ENCODE measurements around the gene BICD1. TPM values are rescaled to one million over a fixed set of nuclear protein-coding genes. Genes with fewer than 3 reads are reported as not detected.
A peak's percentile ranks its signal among the peaks of the same experiment; 100 is the strongest.

BICD1 gene
- total and polyA plus RNA-seq, 7 donors, result 0.60 to 16.0 (median 9.4) TPM

DNA sequence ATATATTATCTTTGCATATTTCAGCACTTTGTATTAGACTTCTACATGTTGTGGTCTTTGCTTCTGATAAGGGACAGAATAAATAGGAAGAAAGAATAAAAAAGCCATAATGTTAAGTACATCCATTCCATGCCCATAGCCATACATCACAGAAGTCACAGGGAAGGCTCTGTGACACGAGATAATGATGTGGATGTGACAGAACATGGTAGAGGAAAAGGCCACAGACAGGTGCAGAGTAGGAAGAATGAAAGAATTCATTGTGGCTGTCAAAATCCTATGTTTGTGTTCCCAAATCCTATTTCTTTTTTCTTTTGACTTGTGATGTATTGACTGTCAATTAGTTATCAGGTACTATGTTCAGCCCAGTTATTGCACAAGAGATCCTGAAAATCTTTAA, 38.4 kb downstream of the BICD1 start:
- no peak for DNase-seq
- WGBS, 2 donors, result 44 to 84% methylated on average over 1 of the region's 1 CpG
- Histone ChIP-seq H3K9me3 (no peaks in the 10 kb centered on the region), H3K4me1 (peaks cover 0 to 6% (median 2%) of the 10 kb centered on the region in 4 donors), H3K27me3 (no peaks in the 10 kb centered on the region), H3K36me3 (no peaks in the 10 kb centered on the region), H3K4me3 (no peak overlapping the region), H3K27ac (no peak overlapping the region)
- intact Hi-C loops (cut with DNase I), result no loop called here
- TF ChIP-seq POLR2AphosphoS5 (IDR thresholded peaks at IDR 0.05) (no peak), POLR2A (IDR thresholded peaks at IDR 0.05) (no peak), EP300 (IDR thresholded peaks at IDR 0.05) (no peak)
- TF ChIP-seq, protein P1, sequence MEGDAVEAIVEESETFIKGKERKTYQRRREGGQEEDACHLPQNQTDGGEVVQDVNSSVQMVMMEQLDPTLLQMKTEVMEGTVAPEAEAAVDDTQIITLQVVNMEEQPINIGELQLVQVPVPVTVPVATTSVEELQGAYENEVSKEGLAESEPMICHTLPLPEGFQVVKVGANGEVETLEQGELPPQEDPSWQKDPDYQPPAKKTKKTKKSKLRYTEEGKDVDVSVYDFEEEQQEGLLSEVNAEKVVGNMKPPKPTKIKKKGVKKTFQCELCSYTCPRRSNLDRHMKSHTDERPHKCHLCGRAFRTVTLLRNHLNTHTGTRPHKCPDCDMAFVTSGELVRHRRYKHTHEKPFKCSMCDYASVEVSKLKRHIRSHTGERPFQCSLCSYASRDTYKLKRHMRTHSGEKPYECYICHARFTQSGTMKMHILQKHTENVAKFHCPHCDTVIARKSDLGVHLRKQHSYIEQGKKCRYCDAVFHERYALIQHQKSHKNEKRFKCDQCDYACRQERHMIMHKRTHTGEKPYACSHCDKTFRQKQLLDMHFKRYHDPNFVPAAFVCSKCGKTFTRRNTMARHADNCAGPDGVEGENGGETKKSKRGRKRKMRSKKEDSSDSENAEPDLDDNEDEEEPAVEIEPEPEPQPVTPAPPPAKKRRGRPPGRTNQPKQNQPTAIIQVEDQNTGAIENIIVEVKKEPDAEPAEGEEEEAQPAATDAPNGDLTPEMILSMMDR (IDR thresholded peaks at IDR 0.05), result no peak

DNA sequence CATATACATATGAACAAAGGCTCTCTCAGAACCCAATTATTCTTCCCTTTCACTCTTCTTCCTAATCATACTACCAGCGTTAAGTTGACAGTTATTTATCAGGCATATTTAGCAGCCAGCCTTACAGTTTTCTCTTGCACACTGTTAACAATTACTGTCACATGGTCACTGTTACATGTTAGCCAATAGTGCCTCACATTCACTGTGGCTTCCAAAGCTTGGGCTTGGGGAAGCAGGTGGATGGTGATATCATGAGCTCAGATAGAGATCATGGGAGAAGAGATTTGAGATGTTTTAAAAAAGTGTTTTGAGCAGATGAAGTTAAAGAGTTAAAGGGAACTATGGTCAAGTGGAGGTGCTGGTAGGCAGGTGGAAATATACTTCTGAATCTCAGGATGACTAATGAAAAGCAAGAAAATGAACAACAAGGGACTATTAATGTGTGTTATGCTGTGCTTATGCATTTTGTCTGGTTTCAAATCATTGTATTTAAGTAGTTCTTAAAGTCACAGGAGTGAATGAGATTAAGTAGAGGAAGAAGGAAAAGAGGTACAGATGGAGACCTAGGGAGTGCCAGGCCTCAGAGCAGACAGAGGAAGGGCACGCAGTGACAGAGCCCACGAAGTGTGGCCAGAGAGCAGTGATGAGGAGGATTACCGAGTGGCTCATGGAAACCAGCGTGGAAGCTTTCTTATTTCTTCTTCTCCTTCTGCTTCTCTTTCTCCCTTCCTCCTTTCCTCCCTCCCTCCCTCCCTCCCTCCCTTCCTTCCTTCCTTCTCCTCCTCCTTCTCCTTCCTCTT, 39.6 kb downstream of the BICD1 start:
- no peaks in the 10 kb centered on the region for H3K9me3 ChIP-seq
- peaks cover 0 to 6% (median 2%) of the 10 kb centered on the region in 4 donors for H3K4me1 ChIP-seq
- intact Hi-C loops (cut with DNase I), result no loop called here
- H3K27me3 ChIP-seq, result no peaks in the 10 kb centered on the region
- no peak overlapping the region for H3K27ac ChIP-seq
- no peak for DNase-seq
- no peaks in the 10 kb centered on the region for H3K36me3 ChIP-seq
- 72 to 73% methylated on average over 5 of the region's 5 CpGs for WGBS, 2 donors
- H3K4me3 ChIP-seq, result no peak overlapping the region
- TF ChIP-seq EP300 (IDR thresholded peaks at IDR 0.05) (no peak), POLR2AphosphoS5 (IDR thresholded peaks at IDR 0.05) (no peak), POLR2A (IDR thresholded peaks at IDR 0.05) (no peak)
- TF ChIP-seq, protein P1 (IDR thresholded peaks at IDR 0.05), result no peak

DNA sequence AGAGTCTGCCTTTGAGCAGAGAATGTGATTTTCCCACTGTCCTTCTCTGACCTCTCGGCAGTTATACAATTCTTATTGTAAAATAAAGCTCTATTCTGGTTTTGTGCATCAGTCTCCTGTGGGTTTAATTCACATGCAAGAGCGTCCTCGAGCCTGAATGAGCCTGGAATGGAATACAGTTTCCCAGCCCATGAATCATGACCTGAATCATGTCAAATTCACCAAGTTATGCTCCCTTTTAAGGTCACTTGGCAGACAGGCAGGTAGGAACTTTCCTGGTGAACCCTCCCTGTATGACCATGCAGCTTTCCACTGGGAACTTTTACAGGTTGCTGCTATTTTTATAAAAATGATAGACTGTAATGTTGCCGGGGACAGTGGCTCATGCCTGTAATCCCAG, 41.7 kb downstream of the BICD1 start:
- TF ChIP-seq POLR2AphosphoS5 (IDR thresholded peaks at IDR 0.05) (no peak), POLR2A (IDR thresholded peaks at IDR 0.05) (no peak), EP300 (IDR thresholded peaks at IDR 0.05) (no peak)
- TF ChIP-seq, protein P1 (IDR thresholded peaks at IDR 0.05), result no peak
- H3K9me3 ChIP-seq, result no peaks in the 10 kb centered on the region
- no peaks in the 10 kb centered on the region for H3K27me3 ChIP-seq
- DNase-seq, result no peak
- H3K36me3 ChIP-seq, result no peaks in the 10 kb centered on the region
- intact Hi-C loops (cut with DNase I), result no loop called here
- WGBS, 2 donors, result 92 to 96% methylated on average over 4 of the region's 4 CpGs
- peak overlapping the region in 1 of 4 donors; percentile 31 for H3K27ac ChIP-seq
- peaks cover 0 to 6% (median 2%) of the 10 kb centered on the region in 4 donors for H3K4me1 ChIP-seq
- H3K4me3 ChIP-seq, result no peak overlapping the region

DNA sequence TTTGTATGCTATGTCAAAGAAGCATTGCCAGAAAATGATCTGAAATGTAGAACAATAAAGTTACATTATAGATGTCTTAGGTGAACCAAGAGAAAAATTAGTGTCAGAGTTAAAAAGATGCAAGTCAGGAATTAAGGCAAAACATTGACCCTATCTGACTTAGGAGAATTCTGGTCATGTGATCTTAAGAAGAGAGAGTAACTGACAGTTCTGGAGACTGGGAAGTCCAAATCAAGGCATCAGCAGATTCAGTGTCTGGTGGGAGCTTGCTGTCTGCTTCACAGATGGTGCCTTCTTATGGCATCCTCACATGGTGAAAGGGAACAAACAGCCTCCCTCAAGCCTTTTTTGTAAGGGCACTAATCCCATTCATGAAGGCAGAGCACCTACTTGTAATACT, 42.8 kb downstream of the BICD1 start:
- Histone ChIP-seq H3K36me3 (no peaks in the 10 kb centered on the region), H3K4me3 (no peak overlapping the region), H3K27me3 (no peaks in the 10 kb centered on the region), H3K27ac (no peak overlapping the region), H3K4me1 (peaks cover 0 to 6% (median 2%) of the 10 kb centered on the region in 4 donors), H3K9me3 (no peaks in the 10 kb centered on the region)
- DNase-seq, result no peak
- intact Hi-C loops (cut with DNase I), result no loop called here
- TF ChIP-seq POLR2A (IDR thresholded peaks at IDR 0.05), result no peak
- no peak for TF ChIP-seq EP300 (IDR thresholded peaks at IDR 0.05)
- no peak for TF ChIP-seq POLR2AphosphoS5 (IDR thresholded peaks at IDR 0.05)

DNA sequence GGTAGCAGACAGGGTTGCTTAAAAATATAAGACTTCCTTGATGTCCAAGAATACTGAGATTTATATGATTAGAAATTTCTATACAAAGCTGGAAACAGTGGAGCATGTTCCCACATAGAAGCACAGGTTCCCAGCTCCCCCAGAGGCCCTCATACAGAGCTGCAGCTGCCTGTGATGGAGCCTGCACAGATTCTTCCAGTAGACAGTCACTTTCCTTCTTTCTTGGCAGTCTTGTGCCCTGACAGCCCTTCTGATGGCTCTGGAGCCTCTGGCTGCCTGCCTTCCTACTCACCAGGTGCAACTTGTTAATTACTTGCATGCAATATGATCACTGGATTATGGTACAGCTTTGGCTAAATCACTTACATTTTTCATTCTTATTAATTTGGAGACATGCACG, 44.4 kb downstream of the BICD1 start:
- no peaks in the 10 kb centered on the region for H3K36me3 ChIP-seq
- DNase-seq, result no peak
- intact Hi-C loops (cut with DNase I), result no loop called here
- H3K9me3 ChIP-seq, result no peaks in the 10 kb centered on the region
- no peak overlapping the region for H3K4me3 ChIP-seq
- TF ChIP-seq POLR2A (IDR thresholded peaks at IDR 0.05), result no peak
- TF ChIP-seq POLR2AphosphoS5 (IDR thresholded peaks at IDR 0.05), result no peak
- TF ChIP-seq EP300 (IDR thresholded peaks at IDR 0.05), result no peak
- TF ChIP-seq, protein P1 (IDR thresholded peaks at IDR 0.05), result no peak
- no peaks in the 10 kb centered on the region for H3K27me3 ChIP-seq
- H3K27ac ChIP-seq, result no peak overlapping the region
- H3K4me1 ChIP-seq, result peaks cover 0 to 10% (median 2%) of the 10 kb centered on the region in 4 donors
- 90 to 94% methylated on average over 1 of the region's 1 CpG for WGBS, 2 donors
